Kidney (tissue), 22 donors: ENCODE measurements around the gene NF1. TPM values are rescaled to one million over a fixed set of nuclear protein-coding genes. Genes with fewer than 3 reads are reported as not detected.
A peak's percentile ranks its signal among the peaks of the same experiment; 100 is the strongest.
"Not testable (repeated sequence)": the region's sequence is repeated elsewhere in the genome, so short reads cannot be mapped to it uniquely, and the experiment has no call there.

Experiments
- DNase-seq, 5 donors: peaks; one replicate each; pipeline ENCODE4 v3.0.0-alpha.2; 2013 to 2020
- FAIRE-seq: peaks from 2 replicates; lab custom pipeline; 2012; peaks lifted over from hg19 to GRCh38; lab: Jason Lieb, UNC
- H3K27ac ChIP-seq, 2 donors: one replicate each; pipeline ENCODE4 v1.7.0; 2013; ENCODE audit warnings: low read depth in 2 of 2, low read length in 2 of 2, inconsistent platforms in 1 of 2
- H3K27me3 ChIP-seq: one replicate; pipeline ENCODE4 v1.7.1; 2013; ENCODE audit warnings: low read length, inconsistent platforms; ENCODE audit not compliant: control insufficient read depth, insufficient read depth
- H3K36me3 ChIP-seq, 3 donors: one replicate each; pipeline versions ENCODE4 v1.7.0 to v1.7.1; 2013; ENCODE audit warnings: low read length in 3 of 3, control low read depth in 1 of 3, inconsistent platforms in 1 of 3; ENCODE audit not compliant: insufficient read depth in 3 of 3, control insufficient read depth in 2 of 3
- H3K4me1 ChIP-seq, 3 donors: one replicate each; pipeline versions ENCODE4 v1.7.0 to v1.7.1; 2013; ENCODE audit warnings: low read length in 3 of 3, inconsistent platforms in 1 of 3, low read depth in 1 of 3; ENCODE audit not compliant: control insufficient read depth in 2 of 3, insufficient read depth in 2 of 3
- H3K4me3 ChIP-seq, 3 donors: one replicate each; pipeline versions ENCODE4 v1.7.0 to v1.8.1; 2013; ENCODE audit warnings: low read length in 3 of 3, control low read depth in 1 of 3, inconsistent platforms in 1 of 3
- H3K9ac ChIP-seq, 3 donors: one replicate each; pipeline versions ENCODE4 v1.7.0 to v1.7.1; 2013; ENCODE audit warnings: low read length in 3 of 3, control low read depth in 1 of 3, inconsistent platforms in 1 of 3
- H3K9me3 ChIP-seq, 3 donors: one replicate each; pipeline versions ENCODE4 v1.7.0 to v1.7.1; 2013; ENCODE audit warnings: low read length in 3 of 3, control low read depth in 1 of 3, inconsistent platforms in 1 of 3; ENCODE audit not compliant: control insufficient read depth in 2 of 3, insufficient read depth in 1 of 3
- intact Hi-C: fragments of 100-400 bp; cut with DNase I; formaldehyde crosslinking; loops from one replicate; pipeline ENCODE4 v1.11.1; 2022
- long read RNA-seq, 10 donors: library from polyadenylated mRNA in 1 of 10; unstranded in 1 of 10; transcript quantifications; one replicate each; pipeline ENCODE4 v2.0.0 and lab custom pipeline, GENCODE V29; 2021 to 2026
- polyA plus RNA-seq: library from polyadenylated mRNA; stranded (reverse); fragments of 350-450 nt; fragmentation: Illumina TruSeq; extraction: RNeasy Lipid Tissue Mini Kit (QIAGEN cat#74804); gene quantifications from one replicate; pipeline ENCODE4 v1.2.3, GENCODE V29; 2014; ENCODE audit warnings: low read depth, low replicate concordance; ENCODE audit not compliant: insufficient read depth
- total RNA-seq: library from RNA; stranded (reverse); fragmentation: NEBNext Ultra II Directional; extraction: Animal tissue kit (Norgen Biotek cat#: 25700); gene quantifications from one replicate; pipeline ENCODE4 v1.2.1, GENCODE V29; 2021
- TF ChIP-seq, protein P1 (sequence below): IDR thresholded peaks from 3 replicates; pipeline ENCODE4 v1.5.1; 2012; ENCODE audit warnings: mild to moderate bottlenecking, moderate library complexity, borderline replicate concordance; ENCODE audit not compliant: insufficient read depth; ENCODE audit errors: extremely low read depth
- donor health status: control.
- donor health status: control.
- donor health status: control.
- donor health status: control.
- donor health status: control.
- donor health status: DM: yes; HTN: yes; CAD: no.
- donor health status: Normal renal cell carcinoma (clear cell type).

Gene NF1, protein sequence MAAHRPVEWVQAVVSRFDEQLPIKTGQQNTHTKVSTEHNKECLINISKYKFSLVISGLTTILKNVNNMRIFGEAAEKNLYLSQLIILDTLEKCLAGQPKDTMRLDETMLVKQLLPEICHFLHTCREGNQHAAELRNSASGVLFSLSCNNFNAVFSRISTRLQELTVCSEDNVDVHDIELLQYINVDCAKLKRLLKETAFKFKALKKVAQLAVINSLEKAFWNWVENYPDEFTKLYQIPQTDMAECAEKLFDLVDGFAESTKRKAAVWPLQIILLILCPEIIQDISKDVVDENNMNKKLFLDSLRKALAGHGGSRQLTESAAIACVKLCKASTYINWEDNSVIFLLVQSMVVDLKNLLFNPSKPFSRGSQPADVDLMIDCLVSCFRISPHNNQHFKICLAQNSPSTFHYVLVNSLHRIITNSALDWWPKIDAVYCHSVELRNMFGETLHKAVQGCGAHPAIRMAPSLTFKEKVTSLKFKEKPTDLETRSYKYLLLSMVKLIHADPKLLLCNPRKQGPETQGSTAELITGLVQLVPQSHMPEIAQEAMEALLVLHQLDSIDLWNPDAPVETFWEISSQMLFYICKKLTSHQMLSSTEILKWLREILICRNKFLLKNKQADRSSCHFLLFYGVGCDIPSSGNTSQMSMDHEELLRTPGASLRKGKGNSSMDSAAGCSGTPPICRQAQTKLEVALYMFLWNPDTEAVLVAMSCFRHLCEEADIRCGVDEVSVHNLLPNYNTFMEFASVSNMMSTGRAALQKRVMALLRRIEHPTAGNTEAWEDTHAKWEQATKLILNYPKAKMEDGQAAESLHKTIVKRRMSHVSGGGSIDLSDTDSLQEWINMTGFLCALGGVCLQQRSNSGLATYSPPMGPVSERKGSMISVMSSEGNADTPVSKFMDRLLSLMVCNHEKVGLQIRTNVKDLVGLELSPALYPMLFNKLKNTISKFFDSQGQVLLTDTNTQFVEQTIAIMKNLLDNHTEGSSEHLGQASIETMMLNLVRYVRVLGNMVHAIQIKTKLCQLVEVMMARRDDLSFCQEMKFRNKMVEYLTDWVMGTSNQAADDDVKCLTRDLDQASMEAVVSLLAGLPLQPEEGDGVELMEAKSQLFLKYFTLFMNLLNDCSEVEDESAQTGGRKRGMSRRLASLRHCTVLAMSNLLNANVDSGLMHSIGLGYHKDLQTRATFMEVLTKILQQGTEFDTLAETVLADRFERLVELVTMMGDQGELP (N-terminal part only)
- total RNA-seq (61.3 TPM), polyA plus RNA-seq (7.8 TPM)
- long read RNA-seq, donor 1, full-length matches to known transcripts, result 1 of 1 reads
- long read RNA-seq, donor 1, partial matches to known transcripts, result 0 of 1 reads
- long read RNA-seq, donor 1, other reads (novel, unspliced or antisense), result 0 of 1 reads
- long read RNA-seq, donor 2, result 0 reads
- long read RNA-seq, donor 3, partial matches to known transcripts, result 23 of 24 reads
- long read RNA-seq, donor 3, other reads (novel, unspliced or antisense), result 0 of 24 reads
- long read RNA-seq, donor 4, result 0 reads
- long read RNA-seq, donor 5, full-length matches to known transcripts, result 1 of 1 reads
- long read RNA-seq, donor 5, partial matches to known transcripts, result 0 of 1 reads
- long read RNA-seq, donor 5, other reads (novel, unspliced or antisense), result 0 of 1 reads
- long read RNA-seq, donor 6, full-length matches to known transcripts, result 5 of 5 reads
- long read RNA-seq, donor 6, partial matches to known transcripts, result 0 of 5 reads
- long read RNA-seq, donor 6, other reads (novel, unspliced or antisense), result 0 of 5 reads
- long read RNA-seq, donor 7, full-length matches to known transcripts, result 2 of 24 reads
- long read RNA-seq, donor 7, partial matches to known transcripts, result 7 of 24 reads
- long read RNA-seq, donor 7, other reads (novel, unspliced or antisense), result 15 of 24 reads
- long read RNA-seq, donor 8, full-length matches to known transcripts, result 6 of 6 reads
- long read RNA-seq, donor 8, partial matches to known transcripts, result 0 of 6 reads
- long read RNA-seq, donor 8, other reads (novel, unspliced or antisense), result 0 of 6 reads
- long read RNA-seq, donor 9, full-length matches to known transcripts, result 2 of 2 reads
- long read RNA-seq, donor 9, partial matches to known transcripts, result 0 of 2 reads
- long read RNA-seq, donor 9, other reads (novel, unspliced or antisense), result 0 of 2 reads
- long read RNA-seq, donor 10, result 0 reads

GRCh38 chr17:31094600-31095235, at the start of gene NF1:
Gene NF1, plus strand, starts transcription at chr17:31094977. Its CDS starts 333 bp downstream, at chr17:31095310.
- FAIRE-seq, result no peak
- no peaks in the 10 kb centered on the region for H3K9me3 ChIP-seq
- H3K9ac ChIP-seq, result peak within 1 kb of the TSS; percentile 71 to 89 (median 73)
- intact Hi-C loops, result no loop called here
- peaks cover 0 to 4% (median 0%) of the 10 kb centered on the region in 3 donors for H3K4me1 ChIP-seq
- TF ChIP-seq, protein P1, sequence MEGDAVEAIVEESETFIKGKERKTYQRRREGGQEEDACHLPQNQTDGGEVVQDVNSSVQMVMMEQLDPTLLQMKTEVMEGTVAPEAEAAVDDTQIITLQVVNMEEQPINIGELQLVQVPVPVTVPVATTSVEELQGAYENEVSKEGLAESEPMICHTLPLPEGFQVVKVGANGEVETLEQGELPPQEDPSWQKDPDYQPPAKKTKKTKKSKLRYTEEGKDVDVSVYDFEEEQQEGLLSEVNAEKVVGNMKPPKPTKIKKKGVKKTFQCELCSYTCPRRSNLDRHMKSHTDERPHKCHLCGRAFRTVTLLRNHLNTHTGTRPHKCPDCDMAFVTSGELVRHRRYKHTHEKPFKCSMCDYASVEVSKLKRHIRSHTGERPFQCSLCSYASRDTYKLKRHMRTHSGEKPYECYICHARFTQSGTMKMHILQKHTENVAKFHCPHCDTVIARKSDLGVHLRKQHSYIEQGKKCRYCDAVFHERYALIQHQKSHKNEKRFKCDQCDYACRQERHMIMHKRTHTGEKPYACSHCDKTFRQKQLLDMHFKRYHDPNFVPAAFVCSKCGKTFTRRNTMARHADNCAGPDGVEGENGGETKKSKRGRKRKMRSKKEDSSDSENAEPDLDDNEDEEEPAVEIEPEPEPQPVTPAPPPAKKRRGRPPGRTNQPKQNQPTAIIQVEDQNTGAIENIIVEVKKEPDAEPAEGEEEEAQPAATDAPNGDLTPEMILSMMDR, result no peak
- DNase-seq, result peak; percentile 97 to 99 (median 98)
- H3K36me3 ChIP-seq, result no peaks in the 10 kb centered on the region
- H3K27me3 ChIP-seq, result no peaks in the 10 kb centered on the region
- H3K27ac ChIP-seq, result peak within 1 kb of the TSS; percentile 93 to 95
- peak within 1 kb of the TSS; percentile 65 to 86 (median 80) for H3K4me3 ChIP-seq

- H3K4me1 ChIP-seq, intact Hi-C loops, H3K27me3 ChIP-seq, H3K4me3 ChIP-seq, FAIRE-seq, H3K9ac ChIP-seq, H3K9me3 ChIP-seq, H3K36me3 ChIP-seq, H3K27ac ChIP-seq, DNase-seq: not testable (repeated sequence)
Measured at GRCh38 chr17:31046856-31047425, 47.8 kb upstream of the NF1 start.

DNA sequence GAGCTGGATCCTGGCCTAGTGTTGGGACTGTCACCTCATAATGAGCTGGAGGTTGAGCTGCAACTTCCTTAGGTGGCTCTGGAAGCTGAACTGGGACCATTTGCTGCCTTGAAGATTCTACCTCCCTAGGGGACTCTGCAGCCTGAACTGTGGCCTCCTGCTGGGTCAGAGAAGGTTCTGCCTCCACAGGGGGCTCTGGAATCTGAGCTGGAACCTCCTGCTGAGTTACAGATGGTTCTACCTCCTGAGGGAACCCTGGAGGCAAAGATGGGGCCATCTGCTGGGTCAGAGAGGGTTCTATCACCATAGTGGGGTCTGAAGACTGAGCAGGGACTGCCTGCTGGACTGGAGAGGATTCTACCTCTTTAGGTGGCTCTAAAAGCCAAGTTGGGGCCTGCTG, 46.6 kb upstream of the NF1 start:
- Histone ChIP-seq H3K27ac (no peak overlapping the region), H3K27me3 (no peaks in the 10 kb centered on the region), H3K4me3 (no peak overlapping the region), H3K9me3 (no peaks in the 10 kb centered on the region), H3K36me3 (no peaks in the 10 kb centered on the region), H3K9ac (no peak overlapping the region), H3K4me1 (no peaks in the 10 kb centered on the region)
- FAIRE-seq, result no peak
- DNase-seq, result no peak
- intact Hi-C loops, result no loop called here
- TF ChIP-seq, protein P1, result no peak
